Measurements from ENCODE around the gene PAMR1. TPM values are rescaled to one million over a fixed set of nuclear protein-coding genes. Genes with fewer than 3 reads are reported as not detected.
A peak's percentile ranks its signal among the peaks of the same experiment; 100 is the strongest.

Gene PAMR1
- total and polyA plus RNA-seq, 2 experiments from 2014 or later = 119 to 151 TPM

DNA sequence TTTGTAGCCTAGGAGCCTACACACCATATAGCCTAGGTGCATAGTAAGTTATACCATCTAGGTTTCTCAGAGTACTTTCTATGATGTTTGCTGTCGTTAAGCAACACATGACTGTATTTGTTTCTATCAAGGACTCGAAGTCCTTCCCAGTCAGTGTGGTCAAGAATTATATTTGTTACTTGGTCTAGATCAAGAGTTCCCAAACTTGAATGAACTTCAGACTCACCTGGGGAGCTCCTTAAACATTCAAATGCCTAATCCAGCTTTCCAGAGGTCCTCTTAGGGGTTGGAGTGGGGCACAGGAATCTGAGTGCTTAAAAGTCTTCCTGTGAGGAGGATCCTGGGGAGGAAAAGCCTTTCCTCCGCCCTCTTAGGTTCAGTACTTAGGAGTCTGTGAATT lies 41.5 kb upstream of the PAMR1 start:
- H3K4me2 ChIP-seq (ENCODE audit: unreplicated experiment) = no peak overlapping the region
- peaks cover 30% of the 10 kb centered on the region for H3K4me1 ChIP-seq (ENCODE audit: insufficient read depth)
- 92 to 96% methylated on average over 3 of the region's 3 CpGs for WGBS, 2 experiments (ENCODE audit: low coverage in 1 of 2, low lambda C conversion rate in 2 of 2, missing lambda C conversion rate in 2 of 2)
- H4K20me1 ChIP-seq (ENCODE audit: insufficient read depth) = no peaks in the 10 kb centered on the region
- TF ChIP-seq EZH2 (IDR thresholded peaks at IDR 0.05; ENCODE audit: insufficient read depth, poor library complexity, severe bottlenecking) = no peak
- no peak for TF ChIP-seq EZH2phosphoT487 (IDR thresholded peaks at IDR 0.05; ENCODE audit: insufficient read depth, low read depth)
- H3K4me3 ChIP-seq = no peak overlapping the region
- peaks cover 11% of the 10 kb centered on the region; the same call in 1 of the 2 replicates for H3F3A ChIP-seq (ENCODE audit: insufficient read depth)
- in situ Hi-C loops (cut with MboI) = no loop called here
- H3K27me3 ChIP-seq (replicated peaks; ENCODE audit: insufficient read depth) = no peaks in the 10 kb centered on the region
- H3K27ac ChIP-seq = no peak overlapping the region
- no peaks in the 10 kb centered on the region for H3K36me3 ChIP-seq (ENCODE audit: low read depth)
- H3K9me2 ChIP-seq (ENCODE audit: insufficient read depth) = no peaks in the 10 kb centered on the region
- no peak for DNase-seq
- H3K79me2 ChIP-seq (ENCODE audit: insufficient read depth) = no peaks in the 10 kb centered on the region
- H3K9me3 ChIP-seq (ENCODE audit: low read depth) = no peaks in the 10 kb centered on the region
- no peak overlapping the region for H3K9ac ChIP-seq
- H2AFZ ChIP-seq = no peak overlapping the region

DNA sequence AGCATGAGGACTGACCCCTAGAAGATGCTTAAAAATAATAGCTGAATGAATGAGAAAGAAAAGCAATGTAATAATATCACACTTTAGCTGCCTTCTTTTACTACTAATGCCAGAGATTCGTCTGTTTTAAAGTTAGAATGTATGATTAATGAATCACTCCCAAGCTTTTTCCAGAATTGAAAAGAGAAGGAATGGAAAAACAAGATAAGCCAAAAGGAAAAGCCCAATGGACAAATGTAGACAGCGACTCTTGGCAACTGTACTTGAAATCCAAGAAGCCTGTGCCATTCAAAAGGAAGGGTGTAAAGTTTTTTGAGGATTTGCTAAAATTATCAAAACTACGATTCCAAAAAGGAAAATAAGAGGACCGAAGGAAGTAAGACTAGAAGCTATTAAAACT lies 40.8 kb upstream of the PAMR1 start:
- Histone ChIP-seq H3K9me2 (ENCODE audit: insufficient read depth) (no peaks in the 10 kb centered on the region), H3F3A (ENCODE audit: insufficient read depth) (peaks cover 11% of the 10 kb centered on the region; the same call in 1 of the 2 replicates), H3K27ac (no peak overlapping the region), H3K79me2 (ENCODE audit: insufficient read depth) (no peaks in the 10 kb centered on the region), H3K4me3 (no peak overlapping the region), H3K36me3 (ENCODE audit: low read depth) (no peaks in the 10 kb centered on the region), H4K20me1 (ENCODE audit: insufficient read depth) (no peaks in the 10 kb centered on the region), H3K9me3 (ENCODE audit: low read depth) (no peaks in the 10 kb centered on the region), H3K4me2 (ENCODE audit: unreplicated experiment) (no peak overlapping the region), H3K9ac (no peak overlapping the region), H2AFZ (no peak overlapping the region), H3K27me3 (replicated peaks; ENCODE audit: insufficient read depth) (no peaks in the 10 kb centered on the region), H3K4me1 (ENCODE audit: insufficient read depth) (peaks cover 30% of the 10 kb centered on the region)
- in situ Hi-C loops (cut with MboI) = no loop called here
- 34 to 35% methylated on average over 4 of the region's 4 CpGs for WGBS, 2 experiments (ENCODE audit: low coverage in 1 of 2, low lambda C conversion rate in 2 of 2, missing lambda C conversion rate in 2 of 2)
- TF ChIP-seq EZH2 (IDR thresholded peaks at IDR 0.05; ENCODE audit: insufficient read depth, poor library complexity, severe bottlenecking) (no peak), EZH2phosphoT487 (IDR thresholded peaks at IDR 0.05; ENCODE audit: insufficient read depth, low read depth) (no peak)
- no peak for DNase-seq

DNA sequence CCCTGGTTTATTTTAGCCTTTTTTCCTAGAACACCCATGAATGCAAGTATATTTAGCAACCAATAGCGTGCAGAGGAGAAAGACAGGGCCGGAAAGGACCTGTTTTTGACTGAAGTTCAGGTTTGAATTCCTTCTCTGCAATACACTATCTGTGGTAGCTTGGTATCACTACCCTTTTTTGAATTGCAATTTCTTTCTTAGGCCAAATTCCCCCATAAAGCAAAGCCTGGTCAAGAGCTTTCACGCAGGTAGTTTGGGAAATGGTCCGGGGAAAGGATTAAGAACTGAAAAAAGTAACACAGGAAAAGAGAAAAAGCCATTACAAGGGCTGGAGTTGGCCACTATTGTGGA lies 38.8 kb upstream of the PAMR1 start:
- H3K9me3 ChIP-seq (ENCODE audit: low read depth) = no peaks in the 10 kb centered on the region
- no peaks in the 10 kb centered on the region for H4K20me1 ChIP-seq (ENCODE audit: insufficient read depth)
- no peaks in the 10 kb centered on the region for H3K9me2 ChIP-seq (ENCODE audit: insufficient read depth)
- H3K4me3 ChIP-seq = no peak overlapping the region
- 60 to 61% methylated on average over 4 of the region's 4 CpGs for WGBS, 2 experiments (ENCODE audit: low coverage in 1 of 2, low lambda C conversion rate in 2 of 2, missing lambda C conversion rate in 2 of 2)
- TF ChIP-seq EZH2 (IDR thresholded peaks at IDR 0.05; ENCODE audit: insufficient read depth, poor library complexity, severe bottlenecking) (no peak), EZH2phosphoT487 (IDR thresholded peaks at IDR 0.05; ENCODE audit: insufficient read depth, low read depth) (no peak)
- H3F3A ChIP-seq (ENCODE audit: insufficient read depth) = peaks cover 11% of the 10 kb centered on the region; the same call in 1 of the 2 replicates
- no peak overlapping the region for H3K9ac ChIP-seq
- H2AFZ ChIP-seq = no peak overlapping the region
- peak overlapping the region; percentile 56 for H3K4me2 ChIP-seq (ENCODE audit: unreplicated experiment)
- H3K79me2 ChIP-seq (ENCODE audit: insufficient read depth) = no peaks in the 10 kb centered on the region
- H3K27me3 ChIP-seq (replicated peaks; ENCODE audit: insufficient read depth) = no peaks in the 10 kb centered on the region
- no peak for DNase-seq
- no peaks in the 10 kb centered on the region for H3K36me3 ChIP-seq (ENCODE audit: low read depth)
- H3K4me1 ChIP-seq (ENCODE audit: insufficient read depth) = peaks cover 30% of the 10 kb centered on the region
- 0 out of 2 replicates have a peak overlapping the region, but pooled peaks have one; percentile 9 for H3K27ac ChIP-seq
- in situ Hi-C loops (cut with MboI) = no loop called here

DNA sequence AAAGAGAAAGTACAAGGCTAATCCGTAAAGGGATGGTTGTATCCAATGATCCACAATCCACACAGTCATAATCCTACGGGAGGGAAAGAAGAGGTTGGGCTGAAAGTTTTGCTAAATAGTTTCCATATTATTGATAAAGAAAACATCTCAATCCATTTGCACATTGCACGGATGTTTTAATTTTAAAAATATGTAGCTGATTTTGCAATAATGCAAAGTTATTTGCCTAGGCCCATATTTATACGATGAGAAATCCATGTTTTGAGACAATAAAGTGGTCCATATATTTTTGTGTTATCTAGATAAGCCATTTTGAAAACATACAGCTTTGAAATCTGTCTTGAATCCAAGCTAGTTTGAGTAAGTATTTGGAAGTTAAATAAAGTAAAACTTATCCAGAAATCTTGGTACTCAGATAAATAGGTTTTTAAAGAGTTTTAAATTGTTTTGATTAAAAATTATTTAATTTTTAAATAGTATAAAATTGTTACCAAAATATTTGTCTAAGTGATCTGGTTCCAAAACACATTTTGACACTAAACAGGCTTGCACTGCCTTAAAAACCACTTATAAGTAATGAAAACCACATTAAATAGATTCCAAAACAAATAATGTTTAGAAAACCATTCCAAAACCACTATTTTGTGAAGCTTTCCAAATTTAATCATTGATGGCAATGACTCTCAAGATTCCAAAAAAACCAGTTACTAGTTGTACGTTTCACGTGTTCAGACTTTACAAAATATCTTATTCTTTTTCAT lies 38.2 kb upstream of the PAMR1 start:
- Histone ChIP-seq H3K27ac (peak overlapping the region; percentile 9; the same call in 1 of the 2 replicates), H4K20me1 (ENCODE audit: insufficient read depth) (no peaks in the 10 kb centered on the region), H3K4me2 (ENCODE audit: unreplicated experiment) (peak overlapping the region; percentile 56), H3K36me3 (ENCODE audit: low read depth) (no peaks in the 10 kb centered on the region), H3K27me3 (replicated peaks; ENCODE audit: insufficient read depth) (no peaks in the 10 kb centered on the region), H3K9me3 (ENCODE audit: low read depth) (no peaks in the 10 kb centered on the region), H3K9ac (no peak overlapping the region), H3K9me2 (ENCODE audit: insufficient read depth) (no peaks in the 10 kb centered on the region), H3K79me2 (ENCODE audit: insufficient read depth) (no peaks in the 10 kb centered on the region), H3K4me1 (ENCODE audit: insufficient read depth) (peaks cover 30% of the 10 kb centered on the region), H2AFZ (peak overlapping the region; percentile 40; the same call in 1 of the 2 replicates), H3K4me3 (peak overlapping the region; percentile 30), H3F3A (ENCODE audit: insufficient read depth) (peaks cover 11% of the 10 kb centered on the region; the same call in 1 of the 2 replicates)
- DNase-seq = peak; percentile 53
- TF ChIP-seq EZH2phosphoT487 (IDR thresholded peaks at IDR 0.05; ENCODE audit: insufficient read depth, low read depth) (no peak), EZH2 (IDR thresholded peaks at IDR 0.05; ENCODE audit: insufficient read depth, poor library complexity, severe bottlenecking) (no peak)
- 28 to 32% methylated on average over 6 of the region's 6 CpGs for WGBS, 2 experiments (ENCODE audit: low coverage in 1 of 2, low lambda C conversion rate in 2 of 2, missing lambda C conversion rate in 2 of 2)
- in situ Hi-C loops (cut with MboI) = no loop called here
